Ascending aorta (tissue), 2 donors: Measurements from ENCODE around the gene XAB2. TPM values are rescaled to one million over a fixed set of nuclear protein-coding genes. Genes with fewer than 3 reads are reported as not detected.

Experiments
- DNase-seq, 2 donors: peaks; one replicate each; pipeline ENCODE4 v3.0.0-alpha.2; 2019; ENCODE audit warnings: low spot score in 2 of 2
- H3K27ac ChIP-seq, 2 donors: fragments of 200-600 bp; sonication (generic); one replicate each; pipeline ENCODE4 v1.5.1; 2016 to 2017; ENCODE audit warnings: mild to moderate bottlenecking in 1 of 2
- H3K27me3 ChIP-seq: fragments of 200-600 bp; sonication (generic); one replicate; pipeline ENCODE4 v1.5.1; 2017
- H3K36me3 ChIP-seq, 2 donors: fragments of 200-600 bp; sonication (generic); one replicate each; pipeline ENCODE4 v1.5.1; 2016
- H3K4me1 ChIP-seq, 2 donors: fragments of 200-600 bp; sonication (generic); one replicate each; pipeline ENCODE4 v1.5.1; 2016 to 2017; ENCODE audit warnings: mild to moderate bottlenecking in 1 of 2
- H3K4me3 ChIP-seq, 2 donors: fragments of 200-600 bp; sonication (generic); one replicate each; pipeline ENCODE4 v1.5.1; 2016 to 2017; ENCODE audit warnings: mild to moderate bottlenecking in 1 of 2
- H3K9me3 ChIP-seq, 2 donors: fragments of 200-600 bp; sonication (generic); one replicate each; pipeline ENCODE4 v1.5.1; 2016
- CTCF ChIP-seq, 3 experiments: fragments of 200-600 bp in 2 of 3; fragments of 450-650 bp in 1 of 3; sonication (generic) in 2 of 3; IDR thresholded peaks; one replicate each; pipeline ENCODE4 v1.5.1; 2016 to 2019; ENCODE audit warnings: antibody characterized with exemption in 3 of 3, mild to moderate bottlenecking in 1 of 3, moderate library complexity in 1 of 3
- intact Hi-C: fragments of 100-400 bp; cut with DNase I; formaldehyde crosslinking; loops from one replicate; pipeline ENCODE4 v1.15.1; 2023
- total RNA-seq: library from RNA; depleted of rRNA; stranded (reverse); fragments of >200 nt; gene quantifications from one replicate; pipeline ENCODE4 v1.1.0, GENCODE V29; 2016

Gene XAB2
- total RNA-seq, 1 donor from 2014 or later, result 18.4 TPM

DNA sequence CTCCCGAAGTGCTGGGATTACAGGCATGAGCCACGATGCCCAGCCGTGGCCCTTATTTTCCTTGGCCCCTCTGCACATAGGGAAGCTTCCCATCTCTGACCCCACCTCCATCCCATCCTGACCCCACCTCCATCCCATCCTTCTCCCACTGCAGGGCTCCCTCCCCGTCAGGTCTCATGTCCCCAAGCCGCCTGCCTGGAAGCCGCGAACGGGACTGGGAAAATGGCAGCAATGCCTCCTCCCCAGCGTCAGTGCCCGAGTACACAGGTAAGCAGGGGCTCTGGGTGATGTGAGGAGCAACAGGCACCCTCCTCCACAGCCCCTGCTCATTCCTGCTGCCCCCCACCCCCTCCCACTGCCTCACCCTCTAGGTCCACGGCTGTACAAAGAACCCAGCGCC, 12.2 kb downstream of the XAB2 start:
- intact Hi-C loops, result no loop called here
- no peak overlapping the region for H3K4me3 ChIP-seq
- H3K27ac ChIP-seq, result no peak overlapping the region
- no peaks in the 10 kb centered on the region for H3K4me1 ChIP-seq
- H3K36me3 ChIP-seq, result peaks cover 35 to 43% of the 10 kb centered on the region in 2 donors
- no peak for DNase-seq
- TF ChIP-seq CTCF (IDR thresholded peaks at IDR 0.05), result no peak
- no peaks in the 10 kb centered on the region for H3K27me3 ChIP-seq
- no peaks in the 10 kb centered on the region for H3K9me3 ChIP-seq

DNA sequence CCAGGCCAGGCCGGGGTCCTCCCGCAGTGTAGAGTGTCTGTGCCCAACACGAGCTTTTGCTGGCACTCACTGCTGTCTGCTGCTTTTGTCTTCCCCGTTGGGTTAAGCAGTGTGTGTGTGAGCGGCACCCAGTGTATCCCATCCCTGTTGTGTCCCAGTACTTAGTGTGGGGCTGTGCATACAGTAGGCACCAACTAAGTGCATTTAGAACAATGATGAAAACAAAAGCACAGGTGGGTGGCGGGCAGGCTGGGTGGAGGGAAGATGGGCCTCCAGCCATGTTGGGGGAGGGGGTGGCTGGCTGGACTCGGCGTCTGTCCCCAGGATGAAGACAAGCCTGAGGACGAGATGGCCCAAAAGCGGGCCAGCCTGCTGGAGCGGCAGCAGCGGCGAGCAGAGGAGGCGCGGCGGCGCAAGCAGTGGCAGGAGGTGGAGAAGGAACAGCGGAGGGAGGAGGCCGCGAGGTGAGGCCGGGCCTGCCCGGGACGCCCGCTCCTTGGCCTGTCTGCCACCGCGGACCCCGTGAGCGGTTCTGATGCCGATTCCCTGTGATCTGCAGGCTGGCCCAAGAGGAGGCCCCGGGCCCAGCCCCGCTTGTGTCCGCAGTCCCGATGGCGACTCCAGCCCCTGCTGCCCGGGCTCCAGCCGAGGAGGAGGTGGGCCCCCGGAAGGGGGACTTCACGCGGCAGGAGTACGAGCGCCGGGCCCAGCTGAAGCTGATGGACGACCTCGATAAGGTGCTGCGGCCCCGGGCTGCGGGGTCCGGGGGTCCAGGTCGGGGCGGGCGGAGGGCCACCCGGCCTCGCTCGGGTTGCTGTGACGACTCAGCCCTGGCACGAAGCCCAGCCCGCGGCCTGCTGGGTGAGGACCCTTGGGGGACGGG, 14.2 kb downstream of the XAB2 start:
- Histone ChIP-seq H3K27me3 (no peaks in the 10 kb centered on the region), H3K9me3 (no peaks in the 10 kb centered on the region), H3K36me3 (peaks cover 14 to 23% of the 10 kb centered on the region in 2 donors), H3K4me1 (no peaks in the 10 kb centered on the region), H3K27ac (no peak overlapping the region), H3K4me3 (no peak overlapping the region)
- DNase-seq, result no peak
- intact Hi-C loops, result no loop called here
- TF ChIP-seq CTCF (IDR thresholded peaks at IDR 0.05), result no peak

GRCh38 chr19:7612282-7613274, 16.8 kb downstream of the XAB2 start:
- no peak for TF ChIP-seq CTCF (IDR thresholded peaks at IDR 0.05)
- intact Hi-C loops, result no loop called here
- H3K36me3 ChIP-seq, result peaks cover 0 to 3% of the 10 kb centered on the region in 2 donors

GRCh38 chr19:7611541-7612279, 17.6 kb downstream of the XAB2 start:
- Histone ChIP-seq H3K36me3 (no peaks in the 10 kb centered on the region), H3K27me3 (no peaks in the 10 kb centered on the region), H3K27ac (no peak overlapping the region), H3K9me3 (no peaks in the 10 kb centered on the region), H3K4me1 (no peaks in the 10 kb centered on the region), H3K4me3 (no peak overlapping the region)
- no peak for TF ChIP-seq CTCF (IDR thresholded peaks at IDR 0.05)
- no peak for DNase-seq
- intact Hi-C loops, result no loop called here

More at GRCh38 chr19:7612282-7613274, 16.8 kb downstream of the XAB2 start:
- no peaks in the 10 kb centered on the region for H3K27me3 ChIP-seq
- DNase-seq, result no peak
- H3K27ac ChIP-seq, result no peak overlapping the region
- H3K4me3 ChIP-seq, result no peak overlapping the region
- H3K4me1 ChIP-seq, result no peaks in the 10 kb centered on the region
- H3K9me3 ChIP-seq, result no peaks in the 10 kb centered on the region
